Activated T-cell treated with anti-CD3 and anti-CD28 coated beads, Interleukin-2, amount 50 U/mL, for 72 hours (primary cell): ENCODE measurements around the gene CDH4. TPM values are rescaled to one million over a fixed set of nuclear protein-coding genes. Genes with fewer than 3 reads are reported as not detected.

Experiments
- ATAC-seq, 2 donors: fragments of 150-1000 bp; cut with Tn5 transposase; replicated peaks in 1 of 2; 2 replicates each; pipeline ENCODE4 v1.10.0; 2021; ENCODE audit warnings: moderate library complexity in 2 of 2, mild to moderate bottlenecking in 1 of 2
- DNase-seq, 2 donors: peaks; one replicate each; pipeline ENCODE4 v3.0.0; 2021 to 2022; ENCODE audit warnings: mixed read lengths in 1 of 2
- H3K27ac Mint-ChIP-seq: one replicate; pipeline ENCODE4 v1.8.0; 2022; ENCODE audit warnings: mild to moderate bottlenecking, moderate library complexity, mixed read lengths
- H3K27me3 Mint-ChIP-seq: one replicate; pipeline ENCODE4 v1.8.0; 2022; ENCODE audit warnings: low read depth, mixed read lengths
- H3K36me3 Mint-ChIP-seq, 2 donors: one replicate each; pipeline ENCODE4 v1.8.0; 2022; ENCODE audit warnings: mixed read lengths in 2 of 2, mild to moderate bottlenecking in 1 of 2; ENCODE audit not compliant: insufficient read depth in 2 of 2
- H3K4me1 Mint-ChIP-seq: one replicate; pipeline ENCODE4 v1.8.0; 2022; ENCODE audit warnings: low read depth, mixed read lengths
- H3K4me3 Mint-ChIP-seq, 2 donors: one replicate each; pipeline ENCODE4 v1.8.0; 2022; ENCODE audit warnings: mild to moderate bottlenecking in 2 of 2, mixed read lengths in 2 of 2, moderate library complexity in 2 of 2
- H3K9me3 Mint-ChIP-seq, 2 donors: one replicate each; pipeline ENCODE4 v1.8.0; 2022; ENCODE audit warnings: mixed read lengths in 2 of 2
- total RNA-seq, 2 donors: library from RNA; stranded (reverse); gene quantifications; one replicate each; pipeline ENCODE4 v1.2.3, GENCODE V29; 2022

The CDH4 gene
- total RNA-seq, 2 donors from 2014 or later = 0.17 to 0.35 TPM

- Mint-ChIP-seq H3K4me3 (no peak overlapping the region), H3K27ac (no peak overlapping the region), H3K27me3 (no peaks in the 10 kb centered on the region), H3K4me1 (no peaks in the 10 kb centered on the region), H3K36me3 (no peaks in the 10 kb centered on the region), H3K9me3 (peaks cover 2% of the 10 kb centered on the region in 2 donors)
- ATAC-seq = no peak
- DNase-seq = no peak
These were observed 235.4 kb downstream of the CDH4 start for GRCh38 chr20:61487346-61487996.

- H3K27ac Mint-ChIP-seq = no peak overlapping the region
- no peaks in the 10 kb centered on the region for H3K4me1 Mint-ChIP-seq
- H3K4me3 Mint-ChIP-seq = no peak overlapping the region
- H3K36me3 Mint-ChIP-seq = no peaks in the 10 kb centered on the region
- no peaks in the 10 kb centered on the region for H3K27me3 Mint-ChIP-seq
- DNase-seq (no peak), ATAC-seq (no peak)
- peaks cover 2% of the 10 kb centered on the region in 2 donors for H3K9me3 Mint-ChIP-seq
These were observed 235.9 kb downstream of the CDH4 start for GRCh38 chr20:61487997-61488371.

GRCh38 chr20:61490721-61491120 lies 238.7 kb downstream of the CDH4 start:
- Mint-ChIP-seq H3K27ac (no peak overlapping the region), H3K4me1 (no peaks in the 10 kb centered on the region), H3K36me3 (no peaks in the 10 kb centered on the region), H3K4me3 (no peak overlapping the region), H3K27me3 (no peaks in the 10 kb centered on the region), H3K9me3 (no peaks in the 10 kb centered on the region)
- no peak for ATAC-seq
- DNase-seq = no peak

GRCh38 chr20:61492065-61492464 lies 240.0 kb downstream of the CDH4 start:
- ATAC-seq (no peak), DNase-seq (no peak)
- Mint-ChIP-seq H3K27me3 (no peaks in the 10 kb centered on the region), H3K27ac (no peak overlapping the region), H3K36me3 (no peaks in the 10 kb centered on the region), H3K4me3 (no peak overlapping the region), H3K9me3 (peaks cover 0 to 2% of the 10 kb centered on the region in 2 donors), H3K4me1 (no peaks in the 10 kb centered on the region)

- no peaks in the 10 kb centered on the region for H3K4me1 Mint-ChIP-seq
- no peak overlapping the region for H3K4me3 Mint-ChIP-seq
- H3K9me3 Mint-ChIP-seq = peaks cover 0 to 2% of the 10 kb centered on the region in 2 donors
- H3K27ac Mint-ChIP-seq = no peak overlapping the region
- ATAC-seq (no peak), DNase-seq (no peak)
- no peaks in the 10 kb centered on the region for H3K27me3 Mint-ChIP-seq
- no peaks in the 10 kb centered on the region for H3K36me3 Mint-ChIP-seq
These were observed 241.8 kb downstream of the CDH4 start for GRCh38 chr20:61493798-61494305.

GRCh38 chr20:61494763-61495575 lies 242.9 kb downstream of the CDH4 start:
- H3K4me1 Mint-ChIP-seq = no peaks in the 10 kb centered on the region
- DNase-seq (no peak), ATAC-seq (no peak)
- no peak overlapping the region for H3K27ac Mint-ChIP-seq
- H3K9me3 Mint-ChIP-seq = peaks cover 0 to 2% of the 10 kb centered on the region in 2 donors
- H3K27me3 Mint-ChIP-seq = no peaks in the 10 kb centered on the region
- H3K36me3 Mint-ChIP-seq = no peaks in the 10 kb centered on the region
- H3K4me3 Mint-ChIP-seq = no peak overlapping the region

GRCh38 chr20:61497029-61497627 lies 245.1 kb downstream of the CDH4 start:
- peaks cover 0 to 4% of the 10 kb centered on the region in 2 donors for H3K9me3 Mint-ChIP-seq
- DNase-seq (no peak), ATAC-seq (no peak)
- H3K27ac Mint-ChIP-seq = peak overlapping the region; percentile 15
- H3K4me3 Mint-ChIP-seq = no peak overlapping the region
- no peaks in the 10 kb centered on the region for H3K27me3 Mint-ChIP-seq
- no peaks in the 10 kb centered on the region for H3K36me3 Mint-ChIP-seq
- peaks cover 4% of the 10 kb centered on the region for H3K4me1 Mint-ChIP-seq

GRCh38 chr20:61499859-61500554 lies 247.9 kb downstream of the CDH4 start:
- Mint-ChIP-seq H3K36me3 (no peaks in the 10 kb centered on the region), H3K4me3 (no peak overlapping the region), H3K9me3 (peaks cover 0 to 4% of the 10 kb centered on the region in 2 donors), H3K27ac (no peak overlapping the region), H3K4me1 (peaks cover 4% of the 10 kb centered on the region), H3K27me3 (no peaks in the 10 kb centered on the region)
- no peak for ATAC-seq
- DNase-seq = no peak

- Mint-ChIP-seq H3K27me3 (no peaks in the 10 kb centered on the region), H3K27ac (peak overlapping the region; percentile 25), H3K36me3 (no peaks in the 10 kb centered on the region), H3K4me1 (peaks cover 4% of the 10 kb centered on the region), H3K4me3 (peak overlapping the region; percentile 2 to 25), H3K9me3 (peaks cover 0 to 4% of the 10 kb centered on the region in 2 donors)
- DNase-seq = peak in 1 of 2 donors; percentile 3
- ATAC-seq = peak in 1 of 2 donors; percentile 44
These were observed 248.8 kb downstream of the CDH4 start for GRCh38 chr20:61500791-61501321.

GRCh38 chr20:61502433-61502832 lies 250.4 kb downstream of the CDH4 start:
- H3K4me1 Mint-ChIP-seq = peaks cover 4% of the 10 kb centered on the region
- no peak overlapping the region for H3K4me3 Mint-ChIP-seq
- ATAC-seq = no peak

GRCh38 chr20:61503106-61503505 lies 251.0 kb downstream of the CDH4 start:
- Mint-ChIP-seq H3K27ac (no peak overlapping the region), H3K4me3 (no peak overlapping the region), H3K36me3 (no peaks in the 10 kb centered on the region)

More at GRCh38 chr20:61502433-61502832, 250.4 kb downstream of the CDH4 start:
- no peak for DNase-seq
- no peaks in the 10 kb centered on the region for H3K27me3 Mint-ChIP-seq
- no peaks in the 10 kb centered on the region for H3K36me3 Mint-ChIP-seq
- H3K9me3 Mint-ChIP-seq = peaks cover 0 to 2% of the 10 kb centered on the region in 2 donors
- H3K27ac Mint-ChIP-seq = no peak overlapping the region

GRCh38 chr20:61505508-61505907 lies 253.4 kb downstream of the CDH4 start:
- no peak for DNase-seq
- Mint-ChIP-seq H3K4me1 (peaks cover 4% of the 10 kb centered on the region), H3K27me3 (no peaks in the 10 kb centered on the region), H3K9me3 (peaks cover 0 to 2% of the 10 kb centered on the region in 2 donors), H3K4me3 (no peak overlapping the region), H3K36me3 (no peaks in the 10 kb centered on the region), H3K27ac (no peak overlapping the region)
- no peak for ATAC-seq

More at GRCh38 chr20:61503106-61503505, 251.0 kb downstream of the CDH4 start:
- Mint-ChIP-seq H3K9me3 (peaks cover 0 to 2% of the 10 kb centered on the region in 2 donors), H3K27me3 (no peaks in the 10 kb centered on the region), H3K4me1 (peaks cover 4% of the 10 kb centered on the region)
- ATAC-seq (no peak), DNase-seq (no peak)
